ENCODE results near the gene CNTNAP2. TPM values are rescaled to one million over a fixed set of nuclear protein-coding genes. Genes with fewer than 3 reads are reported as not detected.

The CNTNAP2 gene
- total RNA-seq, 1 experiment from 2014 or later = 42.5 TPM

DNA sequence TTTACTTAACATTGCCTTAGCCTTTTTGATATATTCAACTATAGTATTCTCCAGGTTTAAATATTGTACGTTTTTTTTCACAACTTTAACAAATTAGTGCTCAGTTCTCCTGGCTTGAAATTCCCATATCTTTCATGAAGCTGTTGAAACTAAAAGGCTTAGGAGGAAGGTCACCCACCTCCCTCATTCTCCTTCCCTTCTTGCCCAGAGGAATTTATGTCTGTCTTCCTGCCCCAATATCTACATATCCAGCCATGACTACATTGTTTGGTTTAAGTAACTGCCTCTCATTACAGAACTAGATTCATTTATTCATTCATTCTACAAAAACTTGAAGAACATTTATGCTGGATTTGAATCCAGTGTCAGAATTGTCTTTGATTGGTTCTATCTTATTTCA, 2219.2 kb downstream of the CNTNAP2 start:
- Mint-ChIP-seq H3K4me1 (ENCODE audit: low read depth, unreplicated experiment) (peaks cover 27% of the 10 kb centered on the region), H3K27me3 (ENCODE audit: insufficient read depth, unreplicated experiment) (no peaks in the 10 kb centered on the region), H3K27ac (ENCODE audit: unreplicated experiment) (no peak overlapping the region), H3K36me3 (ENCODE audit: insufficient read depth, unreplicated experiment) (peaks cover 15% of the 10 kb centered on the region), H3K9me3 (ENCODE audit: unreplicated experiment) (peaks cover 12% of the 10 kb centered on the region), H3K4me3 (ENCODE audit: unreplicated experiment) (no peak overlapping the region)
- intact Hi-C loops (cut with micrococcal nuclease; ENCODE audit: unreplicated experiment) = loop anchor here (5.0 kb wide), 1 partner anchor 147 kb away; no protein-coding TSS in a partner anchor
- no TSS peak for BruUV-seq (replicated peaks)
- Histone ChIP-seq H3K4me1 (peaks cover 25% of the 10 kb centered on the region), H3K9me3 (no peaks in the 10 kb centered on the region), H3K27me3 (replicated peaks; ENCODE audit: control insufficient read depth, insufficient read depth, low read length) (no peaks in the 10 kb centered on the region), H3K4me3 (ENCODE audit: low read depth, low read length) (no peak overlapping the region), H3K36me3 (ENCODE audit: control insufficient read depth, insufficient read depth, low read length) (no peaks in the 10 kb centered on the region)
- ChIA-PET POLR2A (no interaction called here), CTCF (no interaction called here)
- no peak for DNase-seq
- TF ChIP-seq CTCF (IDR thresholded peaks at IDR 0.05; ENCODE audit: insufficient read depth in 1 of 2, low read depth in 1 of 2, low read length in 1 of 2, severe bottlenecking in 1 of 2, unreplicated experiment in 1 of 2) = no peak

DNA sequence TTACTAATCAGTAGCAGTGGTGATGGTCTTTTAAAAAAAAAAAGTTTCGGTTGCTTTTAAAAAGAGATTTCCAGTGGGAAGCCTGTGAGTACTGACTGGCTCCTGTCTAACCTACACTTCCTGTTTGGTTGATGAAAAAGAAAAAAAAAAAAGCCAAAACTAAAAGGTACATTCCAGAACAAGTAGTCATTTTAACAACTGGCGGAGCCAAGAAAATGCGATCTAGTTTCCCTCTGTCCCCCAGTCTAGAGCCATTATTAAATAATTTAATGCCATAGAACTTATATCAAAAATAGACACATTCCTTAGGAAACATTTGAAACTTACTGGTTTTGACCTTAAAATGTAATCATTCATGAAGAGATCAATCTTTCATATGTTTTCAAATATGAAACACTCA, 2219.8 kb downstream of the CNTNAP2 start:
- DNase-seq = no peak
- Mint-ChIP-seq H3K9me3 (ENCODE audit: unreplicated experiment) (peaks cover 6% of the 10 kb centered on the region), H3K4me1 (ENCODE audit: low read depth, unreplicated experiment) (peaks cover 27% of the 10 kb centered on the region), H3K36me3 (ENCODE audit: insufficient read depth, unreplicated experiment) (peaks cover 9% of the 10 kb centered on the region), H3K4me3 (ENCODE audit: unreplicated experiment) (no peak overlapping the region), H3K27ac (ENCODE audit: unreplicated experiment) (no peak overlapping the region), H3K27me3 (ENCODE audit: insufficient read depth, unreplicated experiment) (no peaks in the 10 kb centered on the region)
- TF ChIP-seq CTCF (IDR thresholded peaks at IDR 0.05; ENCODE audit: insufficient read depth in 1 of 2, low read depth in 1 of 2, low read length in 1 of 2, severe bottlenecking in 1 of 2, unreplicated experiment in 1 of 2) = no peak
- Histone ChIP-seq H3K27me3 (replicated peaks; ENCODE audit: control insufficient read depth, insufficient read depth, low read length) (no peaks in the 10 kb centered on the region), H3K36me3 (ENCODE audit: control insufficient read depth, insufficient read depth, low read length) (no peaks in the 10 kb centered on the region), H3K4me1 (peaks cover 25% of the 10 kb centered on the region), H3K4me3 (ENCODE audit: low read depth, low read length) (no peak overlapping the region), H3K9me3 (no peaks in the 10 kb centered on the region)
- BruUV-seq (replicated peaks) = no TSS peak
- ChIA-PET POLR2A (no interaction called here), CTCF (interaction anchor here (0.8 kb wide), 1 partner anchor 71 kb away, joined by 3 read pairs; no protein-coding TSS in a partner anchor)
- intact Hi-C loops (cut with micrococcal nuclease; ENCODE audit: unreplicated experiment) = loop anchor here (5.0 kb wide), 1 partner anchor 146 kb away; no protein-coding TSS in a partner anchor

DNA sequence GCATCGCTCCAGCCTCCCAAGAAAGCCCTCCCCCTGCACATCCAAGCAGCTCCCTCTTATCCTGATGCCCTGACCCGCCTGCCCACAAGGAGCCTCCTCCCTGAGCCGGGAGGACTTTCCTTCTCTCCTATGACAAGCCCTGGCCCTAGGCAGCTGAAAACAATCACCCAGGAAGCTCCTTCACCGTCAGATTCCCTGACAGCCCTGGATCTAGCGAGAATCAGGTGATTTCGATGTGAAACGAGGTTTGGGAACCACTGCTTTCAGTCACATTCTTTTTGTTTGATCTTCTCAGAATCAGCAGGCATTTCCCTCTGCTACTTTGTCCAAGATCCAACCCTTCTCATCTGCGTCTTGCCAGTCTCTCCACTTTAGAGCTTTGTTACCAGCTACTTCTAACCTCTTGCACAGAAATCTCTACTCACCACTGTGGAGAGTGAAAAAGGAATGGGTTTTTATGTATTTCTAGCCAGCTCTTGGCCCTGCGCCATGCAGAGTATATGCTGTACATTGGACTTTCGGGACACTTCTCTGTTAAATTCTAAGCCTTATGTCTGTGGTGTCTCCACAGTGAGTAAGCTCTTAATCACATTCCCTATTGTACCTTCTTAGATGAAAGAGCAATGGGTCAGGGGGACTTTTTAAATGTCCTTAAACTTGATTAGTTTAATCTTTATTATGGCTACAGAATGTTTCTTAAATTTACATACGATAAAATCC, 2220.8 kb downstream of the CNTNAP2 start:
- peak overlapping the region; percentile 34 for H3K27ac Mint-ChIP-seq (ENCODE audit: unreplicated experiment)
- Histone ChIP-seq H3K4me1 (peaks cover 25% of the 10 kb centered on the region), H3K4me3 (ENCODE audit: low read depth, low read length) (no peak overlapping the region), H3K9me3 (no peaks in the 10 kb centered on the region), H3K36me3 (ENCODE audit: control insufficient read depth, insufficient read depth, low read length) (peaks cover 1% of the 10 kb centered on the region; the same call in 1 of the 2 replicates), H3K27me3 (replicated peaks; ENCODE audit: control insufficient read depth, insufficient read depth, low read length) (no peaks in the 10 kb centered on the region)
- no peaks in the 10 kb centered on the region for H3K27me3 Mint-ChIP-seq (ENCODE audit: insufficient read depth, unreplicated experiment)
- no TSS peak for BruUV-seq (replicated peaks)
- DNase-seq = no peak
- intact Hi-C loops (cut with micrococcal nuclease; ENCODE audit: unreplicated experiment) = loop anchor here (5.0 kb wide), 1 partner anchor 145 kb away; no protein-coding TSS in a partner anchor
- H3K4me1 Mint-ChIP-seq (ENCODE audit: low read depth, unreplicated experiment) = peaks cover 27% of the 10 kb centered on the region
- no peak for TF ChIP-seq CTCF (IDR thresholded peaks at IDR 0.05; ENCODE audit: insufficient read depth in 1 of 2, low read depth in 1 of 2, low read length in 1 of 2, severe bottlenecking in 1 of 2, unreplicated experiment in 1 of 2)
- H3K36me3 Mint-ChIP-seq (ENCODE audit: insufficient read depth, unreplicated experiment) = peaks cover 6% of the 10 kb centered on the region
- CTCF ChIA-PET = interaction anchor here (0.8 to 0.9 kb wide), 2 partner anchors 19 to 72 kb away, joined by 3 read pairs; no protein-coding TSS in a partner anchor
- H3K9me3 Mint-ChIP-seq (ENCODE audit: unreplicated experiment) = no peaks in the 10 kb centered on the region
- H3K4me3 Mint-ChIP-seq (ENCODE audit: unreplicated experiment) = no peak overlapping the region
- POLR2A ChIA-PET = interaction anchor here (1.3 kb wide), 1 partner anchor 19 kb away, joined by 3 read pairs; no protein-coding TSS in a partner anchor

All from Caco-2 (cell line).